Endodermal cell (in vitro differentiated cells): ENCODE results near the gene GPR107. TPM values are rescaled to one million over a fixed set of nuclear protein-coding genes. Genes with fewer than 3 reads are reported as not detected.

Experiments used
- DNase-seq: peaks from one replicate; pipeline ENCODE4 v3.0.0-alpha.2; 2017
- H3K27ac ChIP-seq: 2 replicates; pipeline ENCODE4 v1.5.1; 2013; ENCODE audit warnings: mild to moderate bottlenecking, low read depth, low read length, moderate library complexity
- H3K27me3 ChIP-seq: 2 replicates; pipeline ENCODE4 v1.6.1; 2013; ENCODE audit warnings: mild to moderate bottlenecking, low read length, moderate library complexity; ENCODE audit not compliant: insufficient read depth, control insufficient read depth, poor library complexity, severe bottlenecking
- H3K36me3 ChIP-seq: 2 replicates; pipeline ENCODE4 v1.7.0; 2013; ENCODE audit warnings: mild to moderate bottlenecking, low read length, moderate library complexity; ENCODE audit not compliant: control insufficient read depth, insufficient read depth
- H3K4me1 ChIP-seq: one replicate; pipeline ENCODE4 v1.7.0; 2013; ENCODE audit warnings: low read length; ENCODE audit not compliant: control insufficient read depth, insufficient read depth
- H3K4me3 ChIP-seq: 2 replicates; pipeline ENCODE4 v1.5.1; 2013; ENCODE audit warnings: mild to moderate bottlenecking, low read length, moderate library complexity
- H3K9ac ChIP-seq: 2 replicates; pipeline ENCODE4 v1.6.1; 2013; ENCODE audit warnings: mild to moderate bottlenecking, low read length, moderate library complexity; ENCODE audit not compliant: poor library complexity, severe bottlenecking; ENCODE audit errors: extremely low read depth
- H3K9me3 ChIP-seq: 2 replicates; pipeline ENCODE4 v1.6.1; 2013; ENCODE audit warnings: mild to moderate bottlenecking, low read length, moderate library complexity; ENCODE audit not compliant: control insufficient read depth
- H3K27ac Mint-ChIP-seq: 2 replicates; pipeline ENCODE4 v1.8.0; 2020; ENCODE audit warnings: mixed read lengths
- H3K27me3 Mint-ChIP-seq: 2 replicates; pipeline ENCODE4 v1.8.0; 2021; ENCODE audit warnings: mild to moderate bottlenecking, mixed read lengths; ENCODE audit not compliant: insufficient read depth
- H3K36me3 Mint-ChIP-seq: 2 replicates; pipeline ENCODE4 v1.8.0; 2020; ENCODE audit warnings: low read depth, mixed read lengths
- H3K4me1 Mint-ChIP-seq: 2 replicates; pipeline ENCODE4 v1.8.0; 2020; ENCODE audit warnings: mixed read lengths
- H3K4me3 Mint-ChIP-seq: 2 replicates; pipeline ENCODE4 v1.8.0; 2020; ENCODE audit warnings: mild to moderate bottlenecking, moderate library complexity, mixed read lengths
- H3K9me3 Mint-ChIP-seq: 2 replicates; pipeline ENCODE4 v1.8.0; 2020; ENCODE audit warnings: mild to moderate bottlenecking, mixed read lengths
- CTCF ChIP-seq: fragments of 200-600 bp; sonication (generic); conservative IDR thresholded peaks from 2 replicates; pipeline ENCODE4 v1.5.0; 2021; ENCODE audit warnings: antibody characterized with exemption, mild to moderate bottlenecking
- WGBS, 2 experiments: methylation state at CpG; one replicate each; pipeline versions ENCODE4 v1.1.5 to v1.1.7; 2013; ENCODE audit warnings: missing lambda C conversion rate in 2 of 2, mixed read lengths in 1 of 2; ENCODE audit not compliant: insufficient coverage in 1 of 2, insufficient read length in 1 of 2; 5-methylcytosine and 5-hydroxymethylcytosine counted together
- total RNA-seq, 2 donors: library from RNA; stranded (reverse); fragmentation: NEBNext Ultra II Directional in 1 of 2; extraction: Animal tissue kit (Norgen Biotek cat#: 25700) in 1 of 2; gene quantifications; 2 replicates in 1 of 2; 3 replicates in 1 of 2; pipeline ENCODE4 v1.2.1, GENCODE V29; 2021

Gene GPR107
- total RNA-seq, 2 donors from 2014 or later = 50.7 to 62.0 TPM

DNA sequence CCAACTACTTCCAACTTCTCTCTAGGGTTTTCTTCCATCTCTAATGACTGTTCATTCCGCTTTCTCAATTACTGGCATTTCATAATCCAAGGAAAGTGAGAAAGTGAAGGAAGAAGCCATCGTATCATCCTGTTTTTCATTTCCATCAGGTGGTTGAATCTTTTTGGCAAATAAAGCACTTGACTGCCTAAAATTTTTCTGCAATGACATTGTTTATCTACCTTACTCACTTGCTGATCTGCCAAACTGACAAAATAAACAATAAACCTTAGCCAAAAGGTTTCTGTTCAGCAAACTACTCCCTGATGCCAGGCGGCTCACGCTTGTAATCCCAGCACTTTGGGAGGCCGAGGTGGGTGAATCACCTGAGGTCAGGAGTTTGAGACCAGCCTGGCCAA lies 29.1 kb upstream of the GPR107 start:
- no peak overlapping the region for H3K4me3 Mint-ChIP-seq
- H3K27me3 ChIP-seq = no peaks in the 10 kb centered on the region
- peaks cover 8% of the 10 kb centered on the region for H3K36me3 ChIP-seq
- DNase-seq = no peak
- no peaks in the 10 kb centered on the region for H3K9me3 Mint-ChIP-seq
- 94 to 100% methylated on average over 4 to 5 of the region's 5 CpGs for WGBS, 2 experiments
- no peak overlapping the region for H3K27ac ChIP-seq
- no peak overlapping the region for H3K9ac ChIP-seq
- H3K27me3 Mint-ChIP-seq = no peaks in the 10 kb centered on the region
- no peak overlapping the region for H3K27ac Mint-ChIP-seq
- peaks cover 7% of the 10 kb centered on the region for H3K36me3 Mint-ChIP-seq
- H3K4me1 ChIP-seq = no peaks in the 10 kb centered on the region
- H3K4me1 Mint-ChIP-seq = no peaks in the 10 kb centered on the region
- no peak overlapping the region for H3K4me3 ChIP-seq
- TF ChIP-seq CTCF = no peak
- H3K9me3 ChIP-seq = no peaks in the 10 kb centered on the region

- no peaks in the 10 kb centered on the region for H3K27me3 ChIP-seq
- no peak overlapping the region for H3K4me3 ChIP-seq
- no peak for TF ChIP-seq CTCF
- H3K4me1 ChIP-seq = no peaks in the 10 kb centered on the region
- 90% methylated on average over 2 of the region's 2 CpGs; no CpG with 5 or more reads in 1 of the 2 experiments for WGBS, 2 experiments
- H3K9ac ChIP-seq = no peak overlapping the region
- Mint-ChIP-seq H3K9me3 (no peaks in the 10 kb centered on the region), H3K4me3 (no peak overlapping the region), H3K27me3 (no peaks in the 10 kb centered on the region), H3K36me3 (peaks cover 3% of the 10 kb centered on the region), H3K4me1 (no peaks in the 10 kb centered on the region), H3K27ac (no peak overlapping the region)
- no peak overlapping the region for H3K27ac ChIP-seq
- no peaks in the 10 kb centered on the region for H3K9me3 ChIP-seq
- no peak for DNase-seq
- H3K36me3 ChIP-seq = peaks cover 3% of the 10 kb centered on the region
These were observed 26.9 kb upstream of the GPR107 start for GRCh38 chr9:130026583-130027340.

DNA sequence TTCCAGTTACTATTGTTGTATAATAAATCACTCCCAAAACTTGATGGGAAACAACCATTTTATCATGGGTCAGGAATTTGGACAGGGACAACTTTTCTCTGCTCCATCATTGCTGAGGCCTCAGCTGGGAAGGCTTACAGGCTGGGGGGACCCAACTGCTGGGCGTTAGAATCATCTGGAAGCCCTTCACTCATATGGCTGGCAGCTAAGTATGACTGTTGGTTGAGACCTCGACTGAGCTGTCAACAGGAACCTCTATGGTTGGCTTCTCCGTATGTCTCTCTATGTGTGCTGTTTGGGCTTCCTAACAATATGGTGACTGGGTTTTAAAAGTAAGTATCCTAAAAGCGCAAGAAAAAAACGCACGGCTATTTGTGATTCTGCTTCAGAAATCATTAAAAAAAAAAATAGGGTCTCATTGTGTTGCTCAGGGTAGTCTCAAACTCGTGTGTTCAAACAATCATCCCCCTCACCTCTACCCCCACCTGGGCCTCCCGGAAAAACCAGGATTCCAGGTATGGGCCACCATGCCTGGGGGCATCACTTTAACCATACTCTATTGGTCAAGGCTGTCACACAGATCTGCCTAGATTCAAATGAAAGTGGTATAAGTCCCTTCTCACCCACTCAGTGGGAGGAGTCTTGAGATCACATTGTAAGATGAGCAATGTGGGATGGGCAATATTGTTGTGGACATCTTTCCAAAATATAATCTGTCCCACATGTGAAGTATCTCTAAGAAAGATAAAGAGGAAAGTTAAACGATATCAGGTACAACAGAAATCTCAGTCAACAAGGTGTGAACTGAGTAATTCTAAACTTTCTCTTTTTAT lies 26.0 kb upstream of the GPR107 start:
- no peak overlapping the region for H3K27ac ChIP-seq
- H3K4me3 ChIP-seq = no peak overlapping the region
- Mint-ChIP-seq H3K4me1 (no peaks in the 10 kb centered on the region), H3K9me3 (no peaks in the 10 kb centered on the region), H3K36me3 (peaks cover 3% of the 10 kb centered on the region), H3K27ac (no peak overlapping the region), H3K27me3 (no peaks in the 10 kb centered on the region), H3K4me3 (no peak overlapping the region)
- H3K36me3 ChIP-seq = peaks cover 3% of the 10 kb centered on the region
- H3K9ac ChIP-seq = no peak overlapping the region
- H3K4me1 ChIP-seq = no peaks in the 10 kb centered on the region
- WGBS, 2 experiments = 92 to 94% methylated on average over 4 to 9 of the region's 9 CpGs
- DNase-seq = no peak
- H3K27me3 ChIP-seq = no peaks in the 10 kb centered on the region
- H3K9me3 ChIP-seq = no peaks in the 10 kb centered on the region
- no peak for TF ChIP-seq CTCF
